GM19240 (cell line): ENCODE data around the gene SFXN3.
A peak's percentile ranks its signal among the peaks of the same experiment; 100 is the strongest.

Source experiments
- DNase-seq: peaks from one replicate; pipeline ENCODE4 v3.0.0; 2011; ENCODE audit warnings: low spot score; ENCODE audit not compliant: insufficient read length

SFXN3 gene, protein sequence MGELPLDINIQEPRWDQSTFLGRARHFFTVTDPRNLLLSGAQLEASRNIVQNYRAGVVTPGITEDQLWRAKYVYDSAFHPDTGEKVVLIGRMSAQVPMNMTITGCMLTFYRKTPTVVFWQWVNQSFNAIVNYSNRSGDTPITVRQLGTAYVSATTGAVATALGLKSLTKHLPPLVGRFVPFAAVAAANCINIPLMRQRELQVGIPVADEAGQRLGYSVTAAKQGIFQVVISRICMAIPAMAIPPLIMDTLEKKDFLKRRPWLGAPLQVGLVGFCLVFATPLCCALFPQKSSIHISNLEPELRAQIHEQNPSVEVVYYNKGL

DNA sequence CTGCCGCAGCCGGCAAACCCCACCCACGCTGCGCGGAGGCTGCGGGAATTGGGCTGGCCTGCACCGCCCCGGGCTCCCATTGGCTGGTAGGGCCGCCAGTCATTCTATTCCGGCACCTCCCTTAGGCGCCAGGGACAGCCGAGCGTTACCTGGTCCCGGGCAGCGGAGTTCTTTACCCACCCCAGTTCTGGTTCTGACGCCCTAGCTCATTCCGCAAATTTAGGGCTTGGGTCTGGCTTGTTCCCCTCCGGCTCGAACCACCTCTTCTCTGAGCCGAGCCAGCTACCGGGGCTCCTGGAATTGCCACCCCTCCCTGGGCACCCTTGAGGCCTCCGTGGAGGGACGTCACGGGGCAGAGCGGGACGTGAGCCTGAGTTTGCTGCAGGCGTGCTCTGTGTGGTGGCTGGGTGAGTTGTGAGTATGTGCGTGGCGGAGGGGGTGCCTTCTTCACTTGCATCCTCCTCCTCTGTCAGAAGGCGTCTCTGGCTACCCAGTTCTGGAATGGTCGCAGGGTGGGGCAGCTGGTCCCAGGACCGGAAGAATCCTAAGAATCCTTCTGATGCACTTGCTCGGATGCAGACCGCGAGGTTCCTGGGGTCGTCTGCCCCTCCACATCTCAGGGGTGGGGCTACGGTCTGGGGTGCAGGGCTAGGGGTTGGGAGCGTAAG is at the start of gene SFXN3, which contains the start of gene PDZD7:
SFXN3 (plus strand) TSS at position 107 of the 668 bp plus-strand sequence. CDS start 3,461 bp downstream, outside the sequence.
PDZD7 (minus strand) TSS at position 2 of the 668 bp plus-strand sequence. CDS start 910 bp downstream, outside the sequence.
- DNase-seq: peak; percentile 93

DNA sequence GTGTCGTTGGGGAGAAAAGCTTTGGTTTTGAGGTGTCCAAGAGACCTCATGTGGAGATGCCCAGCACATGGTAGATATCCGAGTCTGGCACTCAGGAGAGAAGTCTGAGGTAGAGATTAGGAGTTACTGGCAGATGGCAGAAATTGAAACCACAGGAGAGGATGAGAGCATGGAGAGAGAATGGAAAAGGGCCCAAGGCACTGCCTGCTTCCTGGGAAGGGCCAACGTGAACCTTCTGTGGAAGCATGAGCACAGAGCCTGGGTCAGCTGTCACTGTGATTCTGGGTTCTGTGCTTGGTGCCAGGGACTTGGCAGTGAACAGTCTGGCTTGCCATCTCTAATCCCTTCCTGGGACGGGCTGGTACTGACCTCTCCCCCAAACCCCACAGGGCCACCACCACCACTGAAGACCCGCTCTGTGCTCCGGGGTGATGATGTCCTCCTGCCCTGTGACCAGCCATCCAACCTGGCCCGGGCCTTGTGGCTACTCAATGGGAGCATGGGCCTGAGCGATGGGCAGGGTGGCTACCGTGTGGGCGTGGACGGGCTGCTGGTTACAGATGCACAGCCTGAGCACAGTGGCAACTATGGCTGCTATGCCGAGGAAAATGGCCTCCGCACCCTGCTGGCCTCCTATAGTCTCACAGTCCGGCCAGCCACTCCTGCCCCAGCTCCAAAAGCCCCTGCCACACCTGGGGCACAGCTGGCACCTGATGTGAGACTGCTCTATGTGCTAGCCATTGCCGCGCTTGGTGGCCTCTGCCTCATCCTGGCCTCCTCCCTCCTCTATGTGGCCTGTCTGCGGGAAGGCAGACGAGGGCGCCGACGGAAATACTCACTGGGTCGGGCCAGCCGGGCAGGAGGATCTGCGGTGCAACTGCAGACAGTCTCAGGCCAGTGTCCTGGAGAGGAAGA is 47.9 kb upstream of the SFXN3 start:
- DNase-seq: no peak

- no peak for DNase-seq
These were observed 47.0 kb upstream of the SFXN3 start for GRCh38 chr10:100983868-100984671.

GRCh38 chr10:100984672-100985177 is 46.3 kb upstream of the SFXN3 start:
- DNase-seq: no peak

- DNase-seq: no peak
These were observed 45.7 kb upstream of the SFXN3 start for GRCh38 chr10:100985336-100985735.

GRCh38 chr10:100986623-100986951 is 44.4 kb upstream of the SFXN3 start:
- DNase-seq: no peak

DNA sequence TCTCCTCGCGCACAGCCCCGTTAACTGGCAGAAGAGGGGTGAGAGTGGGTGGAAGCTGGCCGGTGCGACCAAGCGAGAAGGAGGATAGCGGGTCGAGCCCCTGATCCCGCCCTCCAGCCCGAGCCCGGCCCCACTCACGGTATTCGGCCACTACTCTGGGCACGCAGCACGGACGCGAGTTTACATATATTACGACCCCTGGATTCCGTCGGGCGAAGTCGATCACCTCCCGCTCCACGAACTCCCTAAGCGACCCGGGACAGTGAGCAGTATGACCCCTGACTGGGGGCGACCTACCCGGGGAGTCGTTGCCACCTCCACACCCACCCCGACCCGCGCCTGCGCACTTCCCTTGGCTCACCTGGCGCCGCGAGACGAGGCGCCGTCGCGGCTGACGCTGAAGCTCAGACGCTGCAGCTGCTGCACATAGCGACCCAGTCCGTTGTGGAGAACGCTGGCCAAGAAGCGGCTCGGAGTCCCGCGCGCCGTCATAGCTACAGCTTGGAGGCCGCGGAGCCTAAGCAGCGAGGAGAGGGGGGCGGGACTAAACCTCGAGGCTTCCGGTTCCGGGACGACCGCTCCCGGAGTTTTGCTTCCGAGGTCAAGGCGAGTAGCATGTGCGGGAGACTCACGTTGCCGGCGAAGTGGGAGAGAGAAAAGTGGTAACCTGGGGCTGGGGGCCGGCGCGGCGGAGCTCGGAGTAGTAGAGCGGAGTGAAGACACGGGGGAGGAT is 43.9 kb upstream of the SFXN3 start, which contains the start of the genes MRPL43 and TWNK:
MRPL43 (minus strand) TSS at position 546 of the 733 bp plus-strand sequence; CDS start at position 492, 54 bp downstream.
TWNK (plus strand) TSS at position 592 of the 733 bp plus-strand sequence. CDS start 668 bp downstream, outside the sequence.
- DNase-seq: peak; percentile 87

- no peak for DNase-seq
These were observed 43.4 kb upstream of the SFXN3 start for GRCh38 chr10:100987685-100988049.

DNA sequence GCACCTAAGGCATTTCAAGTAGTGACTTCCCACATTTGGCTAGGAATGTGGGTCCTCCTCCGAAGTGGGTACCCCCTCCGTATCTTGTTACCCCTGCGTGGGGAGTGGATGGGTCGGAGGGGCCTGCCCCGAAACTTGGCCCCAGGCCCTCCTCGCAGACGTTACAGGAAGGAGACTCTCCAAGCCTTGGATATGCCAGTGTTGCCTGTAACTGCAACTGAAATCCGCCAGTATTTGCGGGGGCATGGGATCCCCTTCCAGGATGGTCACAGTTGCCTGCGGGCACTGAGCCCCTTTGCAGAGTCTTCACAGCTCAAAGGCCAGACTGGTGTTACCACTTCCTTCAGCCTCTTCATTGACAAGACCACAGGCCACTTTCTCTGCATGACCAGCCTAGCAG is 42.9 kb upstream of the SFXN3 start:
- DNase-seq: no peak

DNA sequence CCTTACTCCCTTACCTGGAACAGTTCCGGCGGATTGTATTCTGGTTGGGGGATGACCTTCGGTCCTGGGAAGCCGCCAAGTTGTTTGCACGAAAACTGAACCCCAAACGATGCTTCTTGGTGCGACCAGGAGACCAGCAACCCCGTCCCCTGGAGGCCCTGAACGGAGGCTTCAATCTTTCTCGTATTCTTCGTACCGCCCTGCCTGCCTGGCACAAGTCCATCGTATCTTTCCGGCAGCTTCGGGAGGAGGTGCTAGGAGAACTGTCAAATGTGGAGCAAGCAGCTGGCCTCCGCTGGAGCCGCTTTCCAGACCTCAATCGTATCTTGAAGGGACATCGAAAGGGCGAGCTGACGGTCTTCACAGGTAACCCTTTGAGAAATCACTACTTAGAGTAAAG is 41.9 kb upstream of the SFXN3 start:
- DNase-seq: no peak

DNA sequence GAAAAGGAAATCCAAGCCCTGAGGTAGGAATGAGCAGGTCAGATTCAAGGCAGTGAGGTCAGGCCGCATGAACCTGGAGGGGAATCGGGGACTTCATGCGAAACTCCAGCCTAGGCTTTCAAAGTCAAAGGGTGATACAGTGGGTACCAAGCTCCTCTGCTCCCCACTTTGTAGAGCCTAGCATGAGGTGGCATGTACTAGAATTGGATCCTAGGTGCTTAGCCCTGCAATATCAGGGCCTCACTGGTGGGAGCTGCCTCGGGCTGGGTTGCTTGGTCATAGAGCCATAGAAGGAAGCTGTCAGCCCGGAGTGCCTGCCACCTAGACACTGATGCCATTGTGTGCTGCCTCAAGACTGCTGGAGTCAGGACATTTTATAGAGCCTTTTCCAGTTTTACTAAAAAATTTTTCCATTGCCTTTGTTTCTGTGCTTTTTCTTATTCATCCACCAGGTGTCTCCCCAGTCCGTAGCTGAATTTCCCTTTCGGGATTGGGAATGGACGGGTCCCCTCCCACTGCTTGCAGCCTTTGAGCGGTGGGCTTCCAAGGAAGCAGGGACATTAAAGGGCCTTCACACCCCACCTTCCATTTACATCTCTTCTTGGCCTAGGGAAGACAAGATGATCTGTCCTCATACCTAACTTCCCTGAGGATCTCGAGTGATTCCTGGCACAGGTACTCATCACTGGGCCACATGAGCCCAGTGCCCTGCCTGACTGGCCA is 36.9 kb upstream of the SFXN3 start:
- no peak for DNase-seq

- DNase-seq: no peak
These were observed 35.9 kb upstream of the SFXN3 start for GRCh38 chr10:100995181-100995580.

GRCh38 chr10:100996678-100997359 is 34.2 kb upstream of the SFXN3 start:
- no peak for DNase-seq

DNA sequence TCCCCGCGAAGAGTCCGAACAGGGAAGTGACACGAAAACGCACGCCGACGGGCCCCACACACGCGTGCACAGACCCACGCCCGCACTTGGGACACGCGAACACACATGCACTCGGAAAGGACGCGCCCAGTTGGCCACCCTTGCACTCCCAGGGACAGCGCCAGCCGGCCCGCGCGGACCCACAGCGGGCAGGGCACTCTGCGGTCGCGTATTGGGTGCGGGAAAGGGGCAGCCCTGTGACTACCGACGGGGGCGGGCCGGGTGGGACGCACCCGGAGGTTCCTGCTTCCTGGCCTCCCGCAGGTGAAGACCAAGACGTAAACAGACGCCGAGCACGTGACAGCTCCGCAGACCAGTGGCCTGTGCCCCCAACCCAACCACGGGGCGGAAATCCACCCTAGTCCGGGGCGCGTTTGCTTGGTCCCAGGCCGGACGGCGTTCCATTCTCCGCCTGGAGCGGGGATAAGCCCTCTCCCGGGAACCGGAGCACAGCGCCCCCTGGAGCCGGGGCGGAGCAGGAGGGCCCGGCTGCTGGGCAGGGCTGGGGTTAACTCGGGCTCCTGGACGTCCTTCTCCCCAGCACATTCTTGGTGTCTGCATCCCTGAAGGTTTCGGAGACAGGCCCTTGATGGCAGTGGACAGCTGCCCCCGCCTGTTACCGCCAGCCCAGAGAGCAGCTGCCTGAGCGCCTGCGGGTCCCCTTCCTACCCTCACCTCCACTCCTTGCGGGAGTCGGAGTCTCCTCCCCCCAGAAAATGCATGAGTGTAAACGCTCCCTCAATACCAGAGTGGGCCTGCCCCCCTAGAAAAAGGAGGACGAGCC is 33.5 kb upstream of the SFXN3 start:
- DNase-seq: peak; percentile 71

DNA sequence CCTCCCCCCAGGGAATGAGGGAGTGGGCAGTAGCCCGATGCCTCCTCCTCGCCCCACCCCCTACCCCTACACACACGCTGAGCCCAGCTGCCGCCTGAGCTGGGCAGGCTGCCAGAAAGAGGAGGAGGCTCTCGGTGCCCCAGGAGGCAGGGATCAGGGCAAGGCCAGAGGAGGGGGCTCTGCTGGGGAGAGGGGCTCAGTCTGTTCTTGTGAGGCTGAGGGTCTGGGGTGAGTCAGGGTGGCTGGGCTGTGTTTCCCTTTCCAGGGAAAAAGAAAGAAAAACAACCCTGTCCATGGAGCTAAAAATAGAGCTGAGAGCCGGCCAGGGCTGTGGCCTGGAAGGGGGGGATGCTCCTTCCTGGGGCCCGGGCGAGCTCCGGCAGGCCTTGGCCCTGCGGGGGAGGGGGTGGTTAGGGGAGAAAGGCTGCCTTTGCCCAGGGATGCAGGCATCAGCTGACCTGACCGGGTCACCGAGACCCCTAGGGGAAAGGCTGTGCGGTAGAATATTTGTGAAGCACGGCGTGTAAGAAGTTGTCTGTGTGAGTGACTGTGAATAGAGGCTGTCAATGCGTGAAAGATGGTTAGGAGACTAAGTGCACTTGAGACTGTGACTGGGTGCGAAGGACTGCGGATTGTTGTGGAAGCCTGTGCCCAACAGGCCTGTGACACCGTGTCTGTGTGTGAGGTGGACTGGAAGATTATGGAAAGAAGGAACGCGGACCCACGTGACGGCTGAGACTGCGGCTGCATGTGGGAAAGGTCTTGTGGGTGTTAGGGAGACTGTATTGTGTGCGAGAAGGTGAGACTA is 32.6 kb upstream of the SFXN3 start:
- DNase-seq: peak; percentile 78

DNA sequence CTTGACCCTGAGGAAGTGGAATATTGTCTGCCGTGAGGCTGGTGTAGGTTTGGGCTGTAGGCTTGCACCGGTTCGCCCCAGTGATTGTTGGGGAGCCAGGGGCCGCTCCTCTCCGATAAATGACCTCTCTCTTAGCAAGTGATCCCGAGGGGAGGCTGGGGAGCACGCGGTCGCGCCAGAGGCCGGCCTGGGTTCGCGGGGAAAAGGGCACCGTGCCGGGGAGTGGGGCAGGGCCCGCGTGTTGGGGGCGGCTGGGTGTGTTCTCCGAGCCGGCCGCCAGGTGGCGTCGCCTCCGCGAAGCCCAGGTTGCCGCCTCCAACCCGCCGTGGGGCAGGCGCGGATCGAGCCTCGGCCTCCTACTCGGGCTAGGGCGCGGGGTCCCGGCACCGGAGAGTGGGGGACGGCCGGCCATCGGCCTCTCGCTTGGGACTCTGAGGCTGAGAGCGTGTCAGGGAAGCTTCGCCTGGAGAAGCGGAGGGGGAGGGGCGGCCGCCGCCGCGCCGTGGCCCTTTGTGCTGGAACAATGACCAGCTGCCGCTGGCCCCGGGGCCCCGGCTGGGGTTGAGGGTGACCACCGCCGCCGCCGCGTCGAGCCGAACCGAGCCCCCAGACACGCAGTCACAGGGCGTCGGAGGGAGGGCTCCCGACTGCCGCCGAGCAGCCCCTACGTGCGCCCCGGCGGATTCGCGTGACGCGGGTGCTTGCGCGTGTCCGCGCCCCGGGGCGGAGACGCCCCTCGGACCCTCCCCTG is 31.9 kb upstream of the SFXN3 start:
- DNase-seq: peak; percentile 97
